NB4 (cell line): ENCODE results near the gene TAGLN2.

Experiments used
- MYC ChIP-seq: IDR thresholded peaks from 2 replicates; pipeline ENCODE4 v1.6.1; 2011; ENCODE audit warnings: low read depth, low read length
- POLR2A ChIP-seq: IDR thresholded peaks from 2 replicates; pipeline ENCODE4 v1.6.1; 2011; ENCODE audit warnings: mild to moderate bottlenecking; ENCODE audit not compliant: insufficient read length; ENCODE audit errors: extremely low read depth
- TF ChIP-seq, protein P1 (sequence below): IDR thresholded peaks from one replicate; pipeline ENCODE4 v1.5.1; 2012; ENCODE audit warnings: low read depth, low read length
- TF ChIP-seq, protein P2 (sequence below): IDR thresholded peaks from 2 replicates; pipeline ENCODE4 v1.6.1; 2011; ENCODE audit warnings: low read depth, low read length

DNA sequence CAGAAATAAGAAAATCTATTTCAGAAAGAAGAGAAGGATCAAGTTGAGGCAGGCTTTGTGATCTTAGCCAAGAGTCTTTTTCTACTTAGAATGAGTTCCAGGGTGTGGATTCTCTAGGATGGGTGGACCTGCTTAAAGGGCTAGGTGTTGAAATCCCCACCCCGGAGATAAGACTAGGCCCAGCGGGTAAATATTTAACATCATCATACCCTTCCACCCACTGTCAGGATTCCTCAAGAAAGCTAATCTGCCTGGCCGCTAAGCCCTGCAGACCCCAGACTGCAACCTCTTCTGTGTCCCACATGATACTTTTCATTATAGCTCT lies 14.3 kb upstream of the TAGLN2 start:
- TF ChIP-seq, protein P1, sequence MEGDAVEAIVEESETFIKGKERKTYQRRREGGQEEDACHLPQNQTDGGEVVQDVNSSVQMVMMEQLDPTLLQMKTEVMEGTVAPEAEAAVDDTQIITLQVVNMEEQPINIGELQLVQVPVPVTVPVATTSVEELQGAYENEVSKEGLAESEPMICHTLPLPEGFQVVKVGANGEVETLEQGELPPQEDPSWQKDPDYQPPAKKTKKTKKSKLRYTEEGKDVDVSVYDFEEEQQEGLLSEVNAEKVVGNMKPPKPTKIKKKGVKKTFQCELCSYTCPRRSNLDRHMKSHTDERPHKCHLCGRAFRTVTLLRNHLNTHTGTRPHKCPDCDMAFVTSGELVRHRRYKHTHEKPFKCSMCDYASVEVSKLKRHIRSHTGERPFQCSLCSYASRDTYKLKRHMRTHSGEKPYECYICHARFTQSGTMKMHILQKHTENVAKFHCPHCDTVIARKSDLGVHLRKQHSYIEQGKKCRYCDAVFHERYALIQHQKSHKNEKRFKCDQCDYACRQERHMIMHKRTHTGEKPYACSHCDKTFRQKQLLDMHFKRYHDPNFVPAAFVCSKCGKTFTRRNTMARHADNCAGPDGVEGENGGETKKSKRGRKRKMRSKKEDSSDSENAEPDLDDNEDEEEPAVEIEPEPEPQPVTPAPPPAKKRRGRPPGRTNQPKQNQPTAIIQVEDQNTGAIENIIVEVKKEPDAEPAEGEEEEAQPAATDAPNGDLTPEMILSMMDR, result no peak
- TF ChIP-seq POLR2A, result no peak
- TF ChIP-seq, protein P2, sequence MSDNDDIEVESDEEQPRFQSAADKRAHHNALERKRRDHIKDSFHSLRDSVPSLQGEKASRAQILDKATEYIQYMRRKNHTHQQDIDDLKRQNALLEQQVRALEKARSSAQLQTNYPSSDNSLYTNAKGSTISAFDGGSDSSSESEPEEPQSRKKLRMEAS, result no peak
- TF ChIP-seq MYC, result no peak
